Natural killer cell (primary cell): Measurements from ENCODE around the gene ILDR2. TPM values are rescaled to one million over a fixed set of nuclear protein-coding genes. Genes with fewer than 3 reads are reported as not detected.

Source experiments
- ATAC-seq, 3 donors: fragments of 150-1000 bp in 2 of 3; fragments of 200-7000 bp in 1 of 3; cut with Tn5 transposase; 1 replicate in 1 of 3; 2 replicates in 2 of 3; pipeline ENCODE4 v1.10.0; 2021; ENCODE audit warnings: mild to moderate bottlenecking in 2 of 3, moderate library complexity in 2 of 3
- DNase-seq, 2 donors: peaks; one replicate each; pipeline versions ENCODE4 v3.0.0 to v3.0.0-alpha.2; 2013 to 2021; ENCODE audit warnings: mixed read lengths in 1 of 2
- H3K27ac ChIP-seq: one replicate; pipeline ENCODE4 v1.5.1; 2013; ENCODE audit warnings: mild to moderate bottlenecking, low read length
- H3K27me3 ChIP-seq: one replicate; pipeline ENCODE4 v1.6.1; 2013; ENCODE audit warnings: low read length; ENCODE audit not compliant: control insufficient read depth, insufficient read depth
- H3K36me3 ChIP-seq: one replicate; pipeline ENCODE4 v1.6.1; 2013; ENCODE audit warnings: low read length; ENCODE audit not compliant: control insufficient read depth, insufficient read depth
- H3K4me1 ChIP-seq: one replicate; pipeline ENCODE4 v1.6.1; 2013; ENCODE audit warnings: low read length; ENCODE audit not compliant: control insufficient read depth, insufficient read depth
- H3K4me3 ChIP-seq: one replicate; pipeline ENCODE4 v1.5.1; 2013; ENCODE audit warnings: low read length
- H3K9me3 ChIP-seq: one replicate; pipeline ENCODE4 v1.6.1; 2013; ENCODE audit warnings: low read length; ENCODE audit not compliant: control insufficient read depth, insufficient read depth
- H3K27ac Mint-ChIP-seq, 2 donors: one replicate each; pipeline ENCODE4 v1.8.0; 2022; ENCODE audit warnings: mild to moderate bottlenecking in 2 of 2, mixed read lengths in 2 of 2, moderate library complexity in 1 of 2
- H3K27me3 Mint-ChIP-seq, 2 donors: one replicate each; pipeline ENCODE4 v1.8.0; 2022; ENCODE audit warnings: low read depth in 2 of 2, mixed read lengths in 2 of 2
- H3K36me3 Mint-ChIP-seq: one replicate; pipeline ENCODE4 v1.8.0; 2022; ENCODE audit warnings: mixed read lengths
- H3K4me1 Mint-ChIP-seq, 2 donors: one replicate each; pipeline ENCODE4 v1.8.0; 2022; ENCODE audit warnings: mixed read lengths in 2 of 2
- H3K4me3 Mint-ChIP-seq: one replicate; pipeline ENCODE4 v1.8.0; 2022; ENCODE audit warnings: mild to moderate bottlenecking, moderate library complexity, mixed read lengths
- H3K9me3 Mint-ChIP-seq, 2 donors: one replicate each; pipeline ENCODE4 v1.8.0; 2022; ENCODE audit warnings: mixed read lengths in 2 of 2
- CTCF ChIP-seq: fragments of 200-600 bp; IDR thresholded peaks from one replicate; pipeline ENCODE4 v1.8.0; 2022; ENCODE audit warnings: antibody characterized with exemption
- WGBS: methylation state at CpG from one replicate; pipeline ENCODE4 v1.1.7; 2013; ENCODE audit warnings: missing lambda C conversion rate; ENCODE audit not compliant: insufficient coverage; 5-methylcytosine and 5-hydroxymethylcytosine counted together
- intact Hi-C: fragments of 100-400 bp; cut with micrococcal nuclease; formaldehyde crosslinking; loops from one replicate; pipeline ENCODE4 v1.14.2; 2022
- total RNA-seq, 4 donors: library from RNA; stranded (reverse); fragments of 120-200 nt in 1 of 4; gene quantifications; one replicate each; pipeline versions ENCODE4 v1.2.3 to v1.2.4, GENCODE V29; 2013 to 2022

The ILDR2 gene
- total RNA-seq, 3 donors from 2014 or later (not counting 1 experiment from before 2014, with no cell fraction given), result 2.4 to 4.3 (median 2.8) TPM

- Histone ChIP-seq H3K27me3 (no peaks in the 10 kb centered on the region), H3K4me3 (no peak overlapping the region), H3K9me3 (no peaks in the 10 kb centered on the region), H3K27ac (no peak overlapping the region), H3K4me1 (no peaks in the 10 kb centered on the region), H3K36me3 (peaks cover 85% of the 10 kb centered on the region)
- DNase-seq (no peak), ATAC-seq (no peak)
- H3K4me3 Mint-ChIP-seq, result no peak overlapping the region
- H3K27ac Mint-ChIP-seq, result peak overlapping the region in 1 of 2 donors; percentile 3
- TF ChIP-seq CTCF, result no peak
- no peaks in the 10 kb centered on the region for H3K27me3 Mint-ChIP-seq
- intact Hi-C loops, result no loop called here
- peaks cover 7 to 11% of the 10 kb centered on the region in 2 donors for H3K4me1 Mint-ChIP-seq
- H3K36me3 Mint-ChIP-seq, result peaks cover 50% of the 10 kb centered on the region
- no peaks in the 10 kb centered on the region for H3K9me3 Mint-ChIP-seq
- WGBS, result 87% methylated on average over 7 of the region's 7 CpGs
Measured at GRCh38 chr1:166858726-166859419, 116.5 kb downstream of the ILDR2 start.

Other genes with a start within 250 kb of the ILDR2 start
- 10 to 100 TPM; 14.2 to 19.7 (median 19.2) TPM for gene POGK, start 136.1 kb downstream of the ILDR2 start, total RNA-seq
- gene TADA1, start 99.3 kb downstream of the ILDR2 start, total RNA-seq, result 10 to 100 TPM; 11.7 to 13.7 (median 12.5) TPM
- gene MAEL, start 13.7 kb upstream of the ILDR2 start, total RNA-seq, result under 1 TPM in 1 of 3 donors, not detected in 2; 0.19 TPM
- gene GPA33, start 114.8 kb upstream of the ILDR2 start, total RNA-seq, result 1 to 10 TPM; 2.9 to 4.6 (median 4.5) TPM
- gene STYXL2, start 118.5 kb upstream of the ILDR2 start, total RNA-seq, result not detected
- 10 to 100 TPM; 39.8 to 44.6 (median 40.9) TPM for gene POU2F1, start 245.3 kb upstream of the ILDR2 start, total RNA-seq